Activated naive CD4-positive, alpha-beta T cell treated with anti-CD3 and anti-CD28 coated beads, Interleukin-2, amount 50 U/mL, for 24 hours (primary cell): ENCODE measurements around the gene EYA2.

Source experiments
- H3K27ac Mint-ChIP-seq: one replicate; pipeline ENCODE4 v1.8.0; 2021; ENCODE audit warnings: mild to moderate bottlenecking, mixed read lengths
- H3K27me3 Mint-ChIP-seq: one replicate; pipeline ENCODE4 v1.8.0; 2021; ENCODE audit warnings: mixed read lengths
- H3K36me3 Mint-ChIP-seq: one replicate; pipeline ENCODE4 v1.8.0; 2021; ENCODE audit warnings: mixed read lengths
- H3K4me1 Mint-ChIP-seq: one replicate; pipeline ENCODE4 v1.8.0; 2021; ENCODE audit warnings: mixed read lengths
- H3K4me3 Mint-ChIP-seq: one replicate; pipeline ENCODE4 v1.8.0; 2021; ENCODE audit warnings: mild to moderate bottlenecking, mixed read lengths
- H3K9me3 Mint-ChIP-seq: one replicate; pipeline ENCODE4 v1.8.0; 2021; ENCODE audit warnings: mixed read lengths

EYA2 gene

DNA sequence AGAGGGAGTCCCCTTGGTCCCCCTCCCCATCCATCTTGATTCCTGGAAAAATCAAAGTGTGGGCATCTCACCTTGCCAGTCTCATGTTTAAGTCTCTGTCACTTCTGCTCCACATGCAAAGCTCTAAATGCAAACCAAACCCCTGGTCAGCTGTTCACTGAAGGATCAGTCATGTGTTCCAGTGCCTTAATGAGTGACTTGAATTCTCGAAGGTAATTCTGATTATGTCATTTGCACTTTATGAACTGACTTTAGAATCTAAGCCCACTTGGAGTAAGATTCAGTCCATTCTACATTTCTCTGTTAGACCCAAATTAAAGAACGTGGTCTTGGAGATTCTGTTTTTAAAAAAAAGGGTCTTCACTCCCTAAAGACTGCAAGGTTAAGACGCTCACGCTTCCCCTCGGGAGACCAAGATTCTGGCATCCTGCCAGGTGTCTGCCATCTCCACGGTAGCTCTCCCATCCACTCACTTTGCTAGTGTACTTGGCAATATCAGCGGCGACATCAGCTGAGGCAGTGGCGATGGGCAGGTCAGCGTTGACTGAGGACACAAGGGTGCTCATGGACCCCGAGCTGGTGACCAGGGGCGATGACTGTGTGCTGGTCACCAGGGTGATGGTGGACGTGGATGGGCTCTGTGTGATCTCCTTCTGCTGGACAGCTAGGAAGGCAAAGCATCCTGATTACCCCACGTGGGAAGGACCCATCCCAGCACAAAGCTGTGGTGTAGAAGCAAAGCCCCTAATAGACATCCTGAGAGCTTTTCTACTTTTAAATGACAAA, 341.4 kb downstream of the EYA2 start:
- Mint-ChIP-seq H3K36me3 (peaks cover 5% of the 10 kb centered on the region), H3K4me3 (no peak overlapping the region), H3K9me3 (no peaks in the 10 kb centered on the region), H3K27me3 (no peaks in the 10 kb centered on the region), H3K27ac (no peak overlapping the region), H3K4me1 (no peaks in the 10 kb centered on the region)

DNA sequence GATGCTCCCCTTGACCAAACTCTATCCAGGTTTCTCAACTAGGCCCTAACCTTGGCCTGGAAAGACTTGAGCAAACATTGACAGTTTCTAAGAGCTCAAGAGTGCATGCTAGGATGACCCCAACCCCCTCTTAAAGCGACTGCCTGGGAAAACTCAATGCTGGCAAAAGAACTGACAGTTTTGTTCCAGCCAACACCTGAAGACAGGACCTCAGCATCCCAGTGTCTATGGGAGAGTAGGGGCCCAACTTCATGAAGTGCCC, 341.9 kb downstream of the EYA2 start:
- H3K36me3 Mint-ChIP-seq, result peaks cover 7% of the 10 kb centered on the region
- no peaks in the 10 kb centered on the region for H3K27me3 Mint-ChIP-seq
- H3K4me3 Mint-ChIP-seq, result no peak overlapping the region
- no peaks in the 10 kb centered on the region for H3K4me1 Mint-ChIP-seq
- H3K27ac Mint-ChIP-seq, result no peak overlapping the region
- H3K9me3 Mint-ChIP-seq, result no peaks in the 10 kb centered on the region

DNA sequence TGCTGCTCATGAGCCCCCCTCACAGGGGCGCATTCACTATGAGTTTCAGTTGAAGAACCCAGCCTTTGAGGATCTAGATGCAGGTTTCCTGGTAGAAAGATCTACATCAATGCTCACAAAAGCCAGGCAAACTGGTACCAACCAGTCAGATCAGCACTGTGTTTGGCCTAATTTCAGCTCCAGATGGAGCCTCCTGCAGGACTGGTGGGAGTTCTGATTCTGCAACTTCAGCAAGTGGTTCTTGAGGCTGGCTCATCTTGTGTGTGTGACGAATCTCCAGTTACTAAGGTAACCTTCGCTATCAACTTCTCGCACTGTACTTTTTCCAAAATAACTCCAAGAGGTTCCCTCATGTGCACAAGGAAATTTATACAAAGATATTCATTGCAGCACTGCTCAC, 343.1 kb downstream of the EYA2 start:
- H3K4me3 Mint-ChIP-seq, result no peak overlapping the region
- no peak overlapping the region for H3K27ac Mint-ChIP-seq
- H3K27me3 Mint-ChIP-seq, result no peaks in the 10 kb centered on the region
- peaks cover 4% of the 10 kb centered on the region for H3K36me3 Mint-ChIP-seq
- no peaks in the 10 kb centered on the region for H3K4me1 Mint-ChIP-seq
- no peaks in the 10 kb centered on the region for H3K9me3 Mint-ChIP-seq
